HepG2 (cell line): ENCODE measurements around the gene STXBP4. TPM values are rescaled to one million over a fixed set of nuclear protein-coding genes. Genes with fewer than 3 reads are reported as not detected.

ENCODE experiments used
- AHR ChIP-seq: IDR thresholded peaks from 2 replicates; pipeline ENCODE4 v1.6.1; 2018; ENCODE audit warnings: missing genetic modification reagents, missing compliant biosample characterization
- BATF2 ChIP-seq: sonication (generic); formaldehyde crosslinking; IDR thresholded peaks from 2 replicates; pipeline ENCODE4 v1.8.0; 2022; ENCODE audit warnings: mild to moderate bottlenecking, missing genetic modification reagents, moderate library complexity
- CEBPB ChIP-seq: IDR thresholded peaks from 2 replicates; pipeline ENCODE4 v1.6.1; 2011; ENCODE audit warnings: low read depth, low read length, improper control_type of control experiment, borderline replicate concordance
- DDIT3 ChIP-seq: sonication (generic); formaldehyde crosslinking; IDR thresholded peaks from 2 replicates; pipeline ENCODE4 v1.4.0; 2020; ENCODE audit warnings: mild to moderate bottlenecking, missing genetic modification reagents
- FLYWCH1 ChIP-seq: sonication (generic); formaldehyde crosslinking; IDR thresholded peaks from 2 replicates; pipeline ENCODE4 v1.8.1; 2023; ENCODE audit warnings: mild to moderate bottlenecking, missing genetic modification reagents
- FOSL1 ChIP-seq: sonication (generic); formaldehyde crosslinking; IDR thresholded peaks from 2 replicates; pipeline ENCODE4 v1.9.0; 2021; ENCODE audit warnings: missing genetic modification reagents, borderline replicate concordance
- FOXK2 ChIP-seq: fragments of 450-650 bp; IDR thresholded peaks from 2 replicates; pipeline ENCODE4 v1.6.1; 2016
- IRX3 ChIP-seq: sonication (generic); formaldehyde crosslinking; IDR thresholded peaks from 2 replicates; pipeline ENCODE4 v1.8.1; 2023; ENCODE audit warnings: mild to moderate bottlenecking, low read depth, missing genetic modification reagents, borderline replicate concordance
- LCORL ChIP-seq, 2 experiments: fragments of 450-650 bp in 1 of 2; sonication (generic) in 1 of 2; formaldehyde crosslinking in 1 of 2; IDR thresholded peaks; 2 replicates each; pipeline versions ENCODE4 v1.5.0 to v1.6.1; 2017 to 2020; ENCODE audit warnings: antibody characterized with exemption in 1 of 2, missing genetic modification reagents in 1 of 2
- POLR2G ChIP-seq: fragments of 200-400 bp; formaldehyde crosslinking; IDR thresholded peaks from 2 replicates; pipeline ENCODE4 v1.6.1; 2018; ENCODE audit warnings: mild to moderate bottlenecking, low read depth, low read length, moderate library complexity
- SAFB2 ChIP-seq: sonication (generic); formaldehyde crosslinking; IDR thresholded peaks from 2 replicates; pipeline ENCODE4 v1.5.1; 2020; ENCODE audit warnings: missing genetic modification reagents, low read depth, mild to moderate bottlenecking, borderline replicate concordance
- THAP7 ChIP-seq: sonication (generic); formaldehyde crosslinking; IDR thresholded peaks from 2 replicates; pipeline ENCODE4 v1.8.1; 2023; ENCODE audit warnings: mild to moderate bottlenecking, missing genetic modification reagents
- WIZ ChIP-seq: sonication (generic); formaldehyde crosslinking; IDR thresholded peaks from 2 replicates; pipeline ENCODE4 v1.5.1; 2020; ENCODE audit warnings: mild to moderate bottlenecking, missing genetic modification reagents
- ZBTB3 ChIP-seq: sonication (generic); formaldehyde crosslinking; IDR thresholded peaks from 2 replicates; pipeline ENCODE4 v1.4.0; 2020; ENCODE audit warnings: low read depth, mild to moderate bottlenecking, moderate library complexity, missing genetic modification reagents, borderline replicate concordance
- ZBTB46 ChIP-seq: sonication (generic); formaldehyde crosslinking; IDR thresholded peaks from 2 replicates; pipeline ENCODE4 v1.4.0; 2020; ENCODE audit warnings: mild to moderate bottlenecking, missing genetic modification reagents, borderline replicate concordance
- ZFP91 ChIP-seq: sonication (generic); formaldehyde crosslinking; IDR thresholded peaks from 2 replicates; pipeline ENCODE4 v1.9.0; 2022; ENCODE audit warnings: missing genetic modification reagents, mild to moderate bottlenecking, borderline replicate concordance
- ZNF235 ChIP-seq: sonication (generic); formaldehyde crosslinking; IDR thresholded peaks from 2 replicates; pipeline ENCODE4 v1.8.1; 2023; ENCODE audit warnings: mild to moderate bottlenecking, missing genetic modification reagents, borderline replicate concordance
- ZNF280B ChIP-seq: sonication (generic); formaldehyde crosslinking; IDR thresholded peaks from 2 replicates; pipeline ENCODE4 v1.5.0; 2020; ENCODE audit warnings: missing genetic modification reagents, mild to moderate bottlenecking, borderline replicate concordance
- ZNF468 ChIP-seq: sonication (generic); formaldehyde crosslinking; IDR thresholded peaks from 2 replicates; pipeline ENCODE4 v1.8.0; 2022; ENCODE audit warnings: mild to moderate bottlenecking, moderate library complexity, missing genetic modification reagents
- ZNF501 ChIP-seq: sonication (generic); formaldehyde crosslinking; IDR thresholded peaks from 2 replicates; pipeline ENCODE4 v1.5.1; 2020; ENCODE audit warnings: mild to moderate bottlenecking, moderate library complexity, missing genetic modification reagents
- polyA plus RNA-seq, 8 experiments: library from polyadenylated mRNA; depleted of rRNA in 3 of 8; stranded (reverse) in 7 of 8; unstranded in 1 of 8; fragments of >200 nt; fragmentation: Illumina TruSeq in 4 of 8; extraction: Trizol in 4 of 8; gene quantifications; 2 replicates each; pipeline versions ENCODE4 v1.2.1 to v1.2.3, GENCODE V29; 2011 to 2016; ENCODE audit warnings: low read depth in 4 of 8, missing spikeins in 1 of 8, mixed read lengths in 1 of 8; ENCODE audit not compliant: insufficient read depth in 1 of 8
- total RNA-seq, 5 experiments: library from RNA; depleted of rRNA; stranded (reverse); fragments of >200 nt; fragmentation: Illumina TruSeq; extraction: Trizol; gene quantifications; 2 replicates each; pipeline ENCODE4 v1.2.3, GENCODE V29; 2016; ENCODE audit warnings: low read depth in 1 of 5

The STXBP4 gene
- total and polyA plus RNA-seq, 2 of the 13 experiments (the other 11 are each of a cell fraction or from before 2014, with no cell fraction given) = 8.5 to 36.1 TPM

GRCh38 chr17:54967621-54968261, 824 bp upstream of the STXBP4 start (continued):
- TF ChIP-seq ZNF235 = no peak
- TF ChIP-seq SAFB2 = no peak
- no peak for TF ChIP-seq ZFP91 (CRISPR knock-in tag)
- TF ChIP-seq THAP7 (CRISPR knock-in tag) = no peak
- no peak for TF ChIP-seq ZBTB46 (CRISPR knock-in tag)
- no peak for TF ChIP-seq AHR (CRISPR knock-in tag)
- TF ChIP-seq CEBPB = no peak
- TF ChIP-seq BATF2 (CRISPR knock-in tag) = 0 out of 2 replicates have a peak, but pooled peaks have one; percentile 37
- peak; percentile 46; the same call in 1 of the 2 replicates for TF ChIP-seq POLR2G
- no peak for TF ChIP-seq ZBTB3 (CRISPR knock-in tag)
- no peak for TF ChIP-seq ZNF280B (CRISPR knock-in tag)
- no peak for TF ChIP-seq FOXK2
- no peak for TF ChIP-seq FLYWCH1 (CRISPR knock-in tag)
- TF ChIP-seq FOSL1 = no peak
- no peak for TF ChIP-seq IRX3 (CRISPR knock-in tag)
- peak; percentile 8; the same call in 1 of the 2 replicates for TF ChIP-seq WIZ
- no peak for TF ChIP-seq ZNF468 (CRISPR knock-in tag)
- TF ChIP-seq DDIT3 (CRISPR knock-in tag) = no peak
- TF ChIP-seq LCORL (IDR thresholded peaks at IDR 0.05) = no peak
- no peak for TF ChIP-seq LCORL (CRISPR knock-in tag; IDR thresholded peaks at IDR 0.05)
- no peak for TF ChIP-seq ZNF501
